Measurements from ENCODE around the gene CENPF.
"Not testable (repeated sequence)": the region's sequence is repeated elsewhere in the genome, so short reads cannot be mapped to it uniquely, and the experiment has no call there.

Gene CENPF, protein sequence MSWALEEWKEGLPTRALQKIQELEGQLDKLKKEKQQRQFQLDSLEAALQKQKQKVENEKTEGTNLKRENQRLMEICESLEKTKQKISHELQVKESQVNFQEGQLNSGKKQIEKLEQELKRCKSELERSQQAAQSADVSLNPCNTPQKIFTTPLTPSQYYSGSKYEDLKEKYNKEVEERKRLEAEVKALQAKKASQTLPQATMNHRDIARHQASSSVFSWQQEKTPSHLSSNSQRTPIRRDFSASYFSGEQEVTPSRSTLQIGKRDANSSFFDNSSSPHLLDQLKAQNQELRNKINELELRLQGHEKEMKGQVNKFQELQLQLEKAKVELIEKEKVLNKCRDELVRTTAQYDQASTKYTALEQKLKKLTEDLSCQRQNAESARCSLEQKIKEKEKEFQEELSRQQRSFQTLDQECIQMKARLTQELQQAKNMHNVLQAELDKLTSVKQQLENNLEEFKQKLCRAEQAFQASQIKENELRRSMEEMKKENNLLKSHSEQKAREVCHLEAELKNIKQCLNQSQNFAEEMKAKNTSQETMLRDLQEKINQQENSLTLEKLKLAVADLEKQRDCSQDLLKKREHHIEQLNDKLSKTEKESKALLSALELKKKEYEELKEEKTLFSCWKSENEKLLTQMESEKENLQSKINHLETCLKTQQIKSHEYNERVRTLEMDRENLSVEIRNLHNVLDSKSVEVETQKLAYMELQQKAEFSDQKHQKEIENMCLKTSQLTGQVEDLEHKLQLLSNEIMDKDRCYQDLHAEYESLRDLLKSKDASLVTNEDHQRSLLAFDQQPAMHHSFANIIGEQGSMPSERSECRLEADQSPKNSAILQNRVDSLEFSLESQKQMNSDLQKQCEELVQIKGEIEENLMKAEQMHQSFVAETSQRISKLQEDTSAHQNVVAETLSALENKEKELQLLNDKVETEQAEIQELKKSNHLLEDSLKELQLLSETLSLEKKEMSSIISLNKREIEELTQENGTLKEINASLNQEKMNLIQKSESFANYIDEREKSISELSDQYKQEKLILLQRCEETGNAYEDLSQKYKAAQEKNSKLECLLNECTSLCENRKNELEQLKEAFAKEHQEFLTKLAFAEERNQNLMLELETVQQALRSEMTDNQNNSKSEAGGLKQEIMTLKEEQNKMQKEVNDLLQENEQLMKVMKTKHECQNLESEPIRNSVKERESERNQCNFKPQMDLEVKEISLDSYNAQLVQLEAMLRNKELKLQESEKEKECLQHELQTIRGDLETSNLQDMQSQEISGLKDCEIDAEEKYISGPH (N-terminal part only)

DNA sequence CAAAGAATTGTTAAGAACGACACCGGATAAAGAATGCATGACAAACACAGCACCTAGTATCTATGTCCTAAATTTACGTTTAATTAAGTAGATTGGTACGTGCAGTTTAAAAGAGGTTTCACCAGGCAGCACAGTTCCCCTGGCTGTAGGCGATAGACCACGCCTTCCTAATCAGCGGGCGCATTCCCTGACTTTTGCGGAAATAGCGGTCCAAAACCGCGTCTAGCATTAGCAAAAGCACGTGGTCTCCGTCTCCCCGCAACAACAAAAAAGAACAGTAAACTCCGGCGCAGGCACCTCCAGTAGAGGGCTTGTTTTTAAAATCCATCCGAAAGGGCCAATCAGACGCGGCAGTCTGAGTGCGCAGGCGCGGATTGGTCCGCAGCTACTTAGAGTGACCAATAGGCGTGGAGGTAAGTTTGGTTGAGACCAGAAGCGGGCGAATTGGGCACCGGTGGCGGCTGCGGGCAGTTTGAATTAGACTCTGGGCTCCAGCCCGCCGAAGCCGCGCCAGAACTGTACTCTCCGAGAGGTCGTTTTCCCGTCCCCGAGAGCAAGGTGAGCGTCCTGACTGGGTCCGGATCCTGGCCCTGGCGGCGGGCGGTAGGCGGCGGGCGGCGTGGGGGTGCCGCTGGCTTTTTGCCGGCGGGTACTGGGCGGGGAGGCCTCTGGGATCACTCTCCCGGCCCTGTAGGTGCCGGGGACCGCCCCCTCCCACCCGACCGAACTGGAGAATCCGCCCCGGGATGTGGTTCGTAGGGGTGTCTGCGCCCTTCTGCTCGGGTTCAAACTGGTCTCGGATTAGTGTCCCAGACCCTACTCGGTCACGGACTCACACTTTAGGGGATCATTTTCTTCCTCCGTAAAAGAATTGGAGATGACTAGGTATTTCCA lies at the start of gene CENPF:
Gene CENPF, plus strand, starts transcription at position 432 of the 894 bp plus-strand sequence. CDS start 10,560 bp downstream, outside the sequence.
- DNase-seq, result peak; percentile 89 to 90

DNA sequence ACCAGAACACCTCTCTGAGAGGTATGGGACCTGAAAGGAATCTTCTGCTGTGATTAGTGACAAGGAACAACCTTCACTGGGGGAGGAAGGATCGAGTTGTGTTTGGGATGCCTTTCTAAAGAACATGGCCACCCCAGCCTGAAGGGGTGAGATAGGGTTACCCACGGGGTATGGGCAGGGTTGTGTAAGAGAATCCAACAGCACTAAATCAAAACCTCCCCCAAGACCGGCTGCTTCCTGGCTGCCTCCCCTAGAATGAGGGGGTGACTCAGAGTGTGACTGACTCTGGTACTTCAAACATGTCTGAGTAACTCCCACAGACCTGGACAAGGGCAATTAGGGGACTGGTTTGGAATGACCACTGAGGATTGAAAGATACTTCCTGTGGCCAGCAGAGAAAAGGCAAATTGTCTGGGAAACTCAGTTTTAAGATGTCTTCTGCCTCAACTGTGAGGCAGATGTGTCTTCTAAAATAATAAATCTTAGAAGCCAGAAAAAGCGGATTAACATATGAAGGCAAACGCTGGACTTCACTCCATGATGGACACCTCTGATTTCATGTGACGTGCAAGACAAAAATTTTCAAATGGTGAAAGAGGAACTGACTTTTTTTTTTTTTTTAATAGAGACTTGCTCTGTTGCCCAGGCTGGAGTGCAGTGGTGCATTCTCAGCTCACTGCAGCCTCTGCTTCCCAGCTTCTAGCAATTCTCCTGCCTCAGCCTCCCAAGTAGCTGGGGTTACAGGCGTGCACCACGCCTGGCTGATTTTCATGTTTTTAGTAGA lies 44.9 kb upstream of the CENPF start:
- DNase-seq, result no peak

DNA sequence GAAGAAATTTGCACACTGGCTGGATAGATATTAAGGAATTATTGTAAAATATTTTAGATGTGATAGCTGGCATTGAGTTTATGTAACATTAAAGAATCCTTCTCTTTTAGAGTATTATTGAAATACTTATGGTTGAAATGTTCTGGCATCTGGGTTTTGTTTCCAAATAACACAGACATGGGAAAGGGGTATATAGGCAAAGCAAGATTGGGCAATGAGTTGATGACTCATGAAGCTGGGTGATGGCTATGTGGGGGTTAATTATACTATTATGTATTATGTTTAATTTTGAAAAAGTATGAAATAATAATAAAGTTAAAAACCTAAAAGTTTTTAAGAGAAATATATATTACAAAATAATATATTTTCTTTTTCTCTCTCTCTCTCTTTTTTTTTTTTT lies 39.1 kb upstream of the CENPF start:
- no peak for DNase-seq

DNA sequence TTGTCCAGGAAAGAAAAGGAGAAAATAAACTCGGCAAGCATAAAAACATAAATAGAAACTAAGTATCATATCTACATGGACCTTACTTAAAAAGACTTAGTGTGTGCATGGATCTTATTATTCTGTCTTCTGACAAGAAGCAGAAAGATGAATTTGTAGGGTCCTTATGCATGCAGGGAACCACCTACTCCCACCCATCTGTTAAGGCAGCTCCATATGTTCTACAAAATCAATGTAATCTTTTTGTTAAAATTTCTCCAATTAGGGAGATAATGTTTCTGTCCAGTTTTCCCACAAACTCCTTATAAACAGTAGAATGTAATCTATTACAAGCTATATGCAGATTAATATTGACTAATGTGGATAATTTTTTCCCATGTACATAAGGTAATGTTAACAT lies 37.7 kb upstream of the CENPF start:
- DNase-seq, result no peak

DNA sequence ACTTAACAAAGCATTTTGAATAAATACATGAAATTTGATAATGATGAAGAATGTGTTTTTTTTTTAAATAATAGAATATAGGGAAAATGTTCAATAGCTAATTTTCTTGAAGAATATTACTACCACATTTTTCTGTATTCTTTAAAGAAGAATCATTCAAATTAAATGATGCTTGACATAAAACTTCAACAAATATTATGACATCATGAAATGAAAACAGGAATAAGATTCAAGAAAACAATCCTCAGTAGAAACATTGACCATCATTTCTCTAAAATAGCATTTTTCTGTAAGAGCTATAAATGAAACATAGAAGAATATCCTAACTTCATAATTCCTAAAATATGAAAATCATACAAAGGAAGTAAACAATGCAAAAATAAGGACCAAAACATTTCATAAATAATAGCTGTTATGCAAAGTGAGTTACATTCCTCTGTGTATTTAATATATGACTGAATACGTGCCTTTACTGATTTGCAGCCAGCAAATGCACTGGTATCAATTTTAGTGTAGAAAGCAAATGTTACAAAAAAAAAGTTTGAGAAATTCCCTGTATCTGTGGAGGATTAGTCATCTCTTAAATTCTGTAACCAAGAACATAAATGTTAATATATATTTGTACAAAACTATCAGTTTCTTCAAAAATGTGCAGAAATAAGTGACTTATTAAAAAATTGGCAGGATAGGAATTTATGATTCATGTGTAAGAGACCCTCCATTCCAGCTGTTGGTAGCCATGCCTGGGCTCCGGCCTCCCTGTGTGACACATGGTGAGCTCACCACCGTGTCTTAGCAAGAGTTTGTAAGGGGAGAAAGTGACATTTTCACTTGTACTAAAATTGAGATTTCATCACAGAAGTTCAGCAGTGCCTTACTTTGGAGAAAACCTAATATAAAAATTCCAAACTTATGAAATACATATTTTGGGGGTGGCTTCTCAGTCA lies 36.6 kb upstream of the CENPF start:
- peak in 1 of 2 donors; percentile 22 for DNase-seq

DNA sequence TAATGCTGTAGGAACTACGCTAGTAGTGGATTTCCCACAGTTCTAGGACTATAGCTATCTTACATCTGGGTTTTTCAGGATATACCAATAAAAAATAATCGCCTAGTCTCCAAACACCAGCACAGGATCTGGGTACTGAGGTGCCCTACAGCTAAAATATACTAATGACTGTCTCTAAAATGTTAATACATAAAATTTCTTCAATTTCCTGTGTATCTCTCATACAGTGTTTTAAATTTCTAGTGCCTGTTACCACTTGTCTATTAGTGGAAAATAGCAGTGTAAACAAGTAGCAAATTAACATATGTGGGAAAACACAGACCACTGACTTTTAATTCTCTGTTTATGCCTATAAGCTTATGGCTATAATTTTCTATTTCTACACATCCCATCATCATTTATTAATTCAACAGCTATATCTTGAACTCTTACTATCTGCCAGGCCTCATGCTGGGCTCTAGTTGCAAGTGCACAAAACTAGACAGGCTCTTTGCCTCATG lies 35.5 kb upstream of the CENPF start:
- no peak for DNase-seq

DNA sequence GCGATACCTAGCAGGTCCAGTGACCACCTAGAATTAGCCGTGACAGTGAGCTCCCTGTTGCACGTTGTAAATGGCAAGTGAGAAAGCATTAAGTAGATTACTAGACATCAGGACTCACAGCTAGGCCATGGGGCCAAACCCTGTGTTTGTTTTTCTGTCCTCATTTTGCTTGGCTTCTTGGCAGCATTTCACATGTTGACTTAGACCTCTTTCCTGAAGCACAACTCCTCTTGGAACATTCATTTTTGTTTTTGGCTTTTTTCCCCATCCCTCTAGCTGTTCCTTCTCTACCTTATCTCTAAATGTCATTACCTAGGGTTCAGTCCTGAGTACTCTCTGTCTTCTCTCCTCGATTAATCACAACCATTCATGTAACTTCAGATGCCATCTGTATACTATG lies 34.7 kb upstream of the CENPF start:
- no peak for DNase-seq

DNA sequence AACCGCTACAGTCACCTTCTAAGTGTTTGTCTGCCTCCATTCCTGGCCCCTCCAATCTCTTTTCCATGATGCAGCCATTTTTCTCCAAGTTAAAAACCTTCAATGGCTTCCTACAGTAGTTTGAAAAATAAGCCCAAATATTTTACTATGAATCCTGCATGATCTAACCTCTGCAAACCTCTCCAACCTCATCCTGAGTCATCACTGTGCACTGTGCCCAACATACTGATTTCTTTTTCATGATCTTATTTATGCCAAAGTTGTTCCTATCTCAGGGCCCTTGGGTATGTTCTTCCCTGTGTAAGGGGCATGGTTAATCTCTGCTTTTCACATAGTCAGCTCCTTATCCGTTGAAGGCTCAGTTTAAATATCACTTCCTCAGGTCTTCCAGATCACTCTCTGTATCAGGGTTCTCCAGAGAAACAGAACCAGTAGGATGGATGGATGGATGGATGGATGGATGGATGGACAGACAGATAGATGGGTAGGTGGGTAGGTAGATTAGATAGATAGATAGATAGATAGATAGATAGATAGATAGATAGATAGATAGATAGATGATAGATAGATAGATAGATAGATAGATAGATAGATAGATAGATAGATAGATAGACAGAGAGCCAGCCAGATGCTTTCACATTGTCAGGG lies 33.5 kb upstream of the CENPF start:
- DNase-seq, result no peak

DNA sequence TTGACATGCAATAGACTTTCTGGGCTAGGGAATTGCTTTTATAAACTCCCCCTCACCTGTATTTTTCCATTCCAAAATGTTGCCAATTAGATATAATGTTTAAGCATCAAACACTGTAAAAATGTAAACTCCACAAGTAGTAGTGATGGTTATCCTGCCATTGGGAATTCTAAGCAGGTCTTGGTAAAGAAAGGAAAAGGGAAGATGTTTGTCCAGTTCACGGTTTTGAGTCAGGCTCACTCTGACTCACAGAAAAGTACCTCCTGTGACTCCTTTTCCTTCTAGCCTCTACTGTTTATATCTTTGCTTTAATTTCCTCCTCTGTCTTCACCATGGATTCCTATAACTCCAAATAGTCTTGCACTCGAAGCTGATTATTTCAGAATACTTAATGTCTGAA lies 32.6 kb upstream of the CENPF start:
- DNase-seq, result no peak

DNA sequence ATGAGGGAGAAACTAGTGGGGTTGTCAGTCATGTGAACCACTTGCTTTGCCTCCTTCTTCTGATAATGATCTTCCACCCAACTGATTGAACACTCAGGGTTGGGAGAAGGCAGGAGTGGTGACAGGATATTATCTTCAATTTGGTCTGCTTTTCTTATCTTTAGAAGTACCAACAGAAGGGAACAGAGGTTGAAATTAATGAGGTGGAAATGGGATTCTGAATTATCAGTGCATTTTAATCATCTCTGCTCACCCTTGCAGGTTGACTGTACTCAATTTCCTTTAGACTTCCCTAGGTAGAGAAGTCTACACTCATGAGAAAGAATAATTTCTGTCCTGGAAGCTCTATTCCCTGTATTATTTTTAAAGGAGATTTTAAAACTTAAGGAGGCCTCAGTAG lies 31.7 kb upstream of the CENPF start:
- no peak for DNase-seq

DNA sequence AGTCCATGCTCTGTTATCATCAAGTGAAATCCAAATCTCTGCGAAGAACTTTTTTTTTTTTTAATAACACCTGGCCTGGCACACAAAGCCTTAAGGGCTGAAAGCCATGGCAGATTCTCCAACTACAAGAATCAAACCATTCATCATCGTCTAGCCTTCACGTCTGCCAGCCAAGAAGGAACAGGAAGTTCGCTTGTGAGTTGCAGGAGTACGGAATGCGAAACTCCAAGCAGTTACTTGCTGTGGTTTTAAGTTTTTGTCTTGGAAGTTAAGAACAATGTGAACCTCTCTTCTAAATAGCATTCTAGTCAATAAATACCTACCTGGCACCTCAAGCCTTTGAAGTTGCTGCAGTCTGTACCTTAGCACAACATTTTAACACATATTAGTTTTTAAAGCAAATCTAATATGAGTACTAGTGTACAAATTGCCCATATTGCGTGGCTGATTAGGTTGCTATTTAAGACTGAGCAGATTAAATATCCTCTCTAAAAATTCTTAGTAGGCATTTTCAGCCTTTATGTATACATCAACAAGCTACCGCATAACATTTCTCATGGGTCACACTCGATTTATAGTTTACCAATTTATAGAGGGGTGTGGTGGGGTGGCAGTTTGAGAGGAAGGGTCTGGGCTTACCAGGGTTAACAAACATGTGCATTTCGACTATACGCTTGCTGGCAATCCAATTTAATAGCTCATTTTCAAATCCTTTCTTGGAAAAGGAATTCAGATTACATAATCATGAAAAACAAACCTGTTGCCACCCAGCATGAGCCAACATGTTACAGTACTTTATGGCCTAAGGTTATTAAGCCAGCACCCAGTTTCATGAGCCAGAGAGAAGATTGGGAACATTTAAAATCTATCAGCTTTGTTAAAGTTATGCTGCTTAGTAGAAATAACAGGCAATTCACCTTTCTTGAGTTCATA lies 29.3 kb upstream of the CENPF start:
- no peak for DNase-seq

DNA sequence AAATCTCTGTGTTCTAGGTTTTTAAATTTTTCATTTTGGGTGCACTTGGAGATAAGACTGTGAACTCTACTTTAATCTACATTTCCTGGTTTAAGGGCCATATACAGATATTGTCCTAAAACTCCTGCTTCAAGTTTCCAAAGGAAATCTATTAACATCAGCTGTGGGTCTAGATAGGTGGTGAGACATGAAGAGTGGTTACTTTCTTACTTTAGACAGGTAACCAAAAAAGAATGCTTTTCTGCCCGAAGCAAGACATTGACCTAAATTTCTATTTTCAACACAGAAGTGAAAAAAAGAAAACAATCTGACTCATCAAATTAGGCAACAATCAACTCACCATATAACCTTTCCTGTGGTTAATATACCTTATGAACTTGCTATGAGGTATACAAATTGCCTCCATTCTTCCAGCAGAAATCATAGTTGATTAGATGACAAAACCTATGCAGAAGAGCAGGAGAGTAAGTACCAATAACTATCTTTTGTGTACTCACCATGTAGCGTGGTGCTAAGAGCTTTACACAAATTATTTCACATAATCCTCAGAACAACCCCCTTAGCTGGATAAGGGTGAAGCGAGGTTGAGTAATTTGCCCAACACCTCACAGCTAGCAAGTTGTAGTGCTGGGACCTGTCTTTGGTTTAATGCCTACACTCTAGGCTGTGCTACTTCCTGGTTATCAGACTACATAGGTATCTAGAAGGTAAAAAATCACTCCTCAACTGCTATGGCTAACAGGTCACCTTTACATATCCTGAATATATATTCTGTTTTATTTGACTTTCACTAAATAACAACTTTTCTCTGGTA lies 28.2 kb upstream of the CENPF start:
- no peak for DNase-seq

DNA sequence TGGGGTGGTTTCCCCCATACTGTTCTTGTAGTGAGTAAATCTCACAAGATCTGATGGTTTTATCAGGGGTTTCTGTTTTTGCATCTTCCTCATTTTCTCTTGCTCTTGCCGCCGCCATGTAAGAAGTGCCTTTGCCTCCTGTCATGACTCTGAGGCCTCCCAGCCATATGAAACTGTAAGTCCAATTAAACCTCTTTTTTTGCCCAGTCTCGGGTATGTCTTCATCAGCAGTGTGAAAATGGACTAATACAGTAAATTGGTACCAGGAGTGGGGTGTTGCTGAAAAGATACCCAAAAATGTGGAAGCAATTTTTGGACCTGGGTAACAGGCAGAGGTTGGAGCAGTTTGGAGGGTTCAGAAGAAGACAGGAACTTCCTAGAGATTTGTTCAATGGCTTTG lies 26.9 kb upstream of the CENPF start:
- not testable (repeated sequence) for DNase-seq

DNA sequence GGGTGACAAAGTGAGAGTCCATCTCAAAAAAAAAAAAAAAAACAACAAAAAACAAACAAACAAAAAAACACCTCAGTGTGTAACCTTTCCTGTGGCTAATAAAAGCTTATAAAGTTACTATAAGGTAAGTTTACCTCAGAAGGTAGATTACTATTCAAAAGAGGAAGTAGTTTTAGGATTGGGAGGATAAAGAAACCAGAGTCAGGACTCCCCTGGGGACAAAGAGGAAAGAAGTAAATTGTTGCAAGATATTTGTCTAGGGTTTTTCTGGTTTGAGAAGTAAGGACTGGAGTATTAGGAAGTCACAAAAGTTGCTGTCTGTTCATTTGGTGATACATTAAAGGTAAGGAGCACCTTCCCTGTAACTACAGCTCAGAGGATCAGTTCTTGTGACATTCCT lies 23.8 kb upstream of the CENPF start:
- DNase-seq, result no peak

DNA sequence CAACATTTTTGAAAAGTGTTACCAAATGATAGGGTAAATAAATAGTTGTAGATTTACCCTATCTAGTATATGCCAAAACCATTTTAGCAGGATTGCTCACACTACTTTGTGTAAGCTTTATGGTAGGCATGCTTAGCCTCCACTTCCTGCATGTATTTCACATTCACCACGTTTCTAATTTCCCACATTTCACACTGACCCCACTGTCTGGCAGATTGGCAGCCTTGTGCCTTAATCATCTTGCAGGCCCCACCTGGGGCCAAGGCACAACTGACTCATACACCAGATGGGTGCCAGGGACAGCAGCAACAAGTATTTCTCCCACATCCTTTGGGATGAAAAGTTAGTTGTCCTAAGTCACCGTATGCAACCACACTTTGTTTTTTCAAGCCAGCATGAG lies 21.2 kb upstream of the CENPF start:
- DNase-seq, result no peak

DNA sequence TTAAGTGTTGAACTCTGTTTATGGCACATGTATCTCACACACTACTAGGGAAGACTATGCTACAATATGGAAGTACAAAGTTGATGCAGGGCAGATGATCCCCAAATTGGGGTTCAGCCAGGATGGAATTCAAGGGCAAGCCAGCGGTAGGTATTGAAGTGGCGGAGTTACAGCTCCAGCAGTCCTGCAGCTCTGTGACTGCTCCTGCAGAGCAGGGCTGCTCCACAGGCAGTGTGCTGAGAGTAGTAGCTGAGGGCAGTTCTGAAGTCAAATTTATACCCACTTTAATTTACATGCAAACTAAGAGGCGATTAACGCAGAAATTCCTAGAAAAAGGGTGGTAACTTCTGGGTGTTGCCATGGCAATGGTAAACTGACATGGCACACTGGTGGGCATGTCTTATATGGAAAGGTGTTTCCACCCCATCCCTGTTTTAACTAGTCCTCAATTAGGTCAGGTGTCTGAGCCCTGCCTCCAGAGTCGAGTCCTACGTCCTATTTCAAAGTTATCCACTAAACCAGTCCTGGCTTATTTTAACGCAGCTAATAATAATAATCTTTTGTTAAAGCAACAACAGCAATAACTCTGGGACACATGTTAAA lies 20.6 kb upstream of the CENPF start:
- DNase-seq, result no peak

DNA sequence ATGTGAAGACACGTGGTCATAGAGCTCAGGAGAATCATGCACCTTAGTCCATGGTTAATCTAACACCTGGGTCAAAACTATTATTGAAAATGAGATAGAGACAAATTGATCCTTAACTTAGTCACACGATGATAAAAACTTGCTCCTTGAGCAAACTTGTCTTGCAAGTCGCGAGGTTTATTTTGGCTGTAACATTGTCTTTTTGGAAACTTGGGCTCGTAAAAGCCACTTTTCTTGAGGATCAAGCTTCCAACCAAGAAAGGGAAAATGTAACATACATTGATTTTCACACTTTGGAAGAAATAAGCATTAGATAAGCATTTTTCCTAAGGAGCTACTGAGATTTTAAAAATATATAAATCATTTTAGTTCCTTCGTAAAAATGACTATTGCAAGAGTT lies 19.9 kb upstream of the CENPF start:
- DNase-seq, result no peak

Measured in stimulated activated CD4-positive, alpha-beta T cell treated with anti-CD3 and anti-CD28 coated beads, Interleukin-2, amount 100 ng/mL, for 24 hours (primary cell).